HepG2 (cell line): ENCODE results near the gene CR2. TPM values are rescaled to one million over a fixed set of nuclear protein-coding genes. Genes with fewer than 3 reads are reported as not detected.

Experiments used
- ATAD3A ChIP-seq: sonication (generic); formaldehyde crosslinking; IDR thresholded peaks from 2 replicates; pipeline ENCODE4 v1.4.0; 2020; ENCODE audit warnings: missing genetic modification reagents
- CEBPG ChIP-seq: IDR thresholded peaks from 2 replicates; pipeline ENCODE4 v1.6.1; 2016
- EHMT2 ChIP-seq: fragments of 200-600 bp; sonication (generic); IDR thresholded peaks from 2 replicates; pipeline ENCODE4 v1.7.0; 2017; ENCODE audit warnings: antibody characterized with exemption, low read depth, low read length, borderline replicate concordance
- ERF ChIP-seq: IDR thresholded peaks from 2 replicates; pipeline ENCODE4 v1.6.1; 2018; ENCODE audit warnings: missing biosample characterization, missing genetic modification reagents
- GATAD1 ChIP-seq: IDR thresholded peaks from 2 replicates; pipeline ENCODE4 v1.6.1; 2016; ENCODE audit warnings: missing genetic modification reagents, missing compliant biosample characterization
- GATAD2A ChIP-seq: IDR thresholded peaks from 2 replicates; pipeline ENCODE4 v1.6.1; 2016
- NKX3-1 ChIP-seq: sonication (generic); formaldehyde crosslinking; IDR thresholded peaks from 2 replicates; pipeline ENCODE4 v1.5.0; 2020; ENCODE audit warnings: missing genetic modification reagents
- NRL ChIP-seq: sonication (generic); formaldehyde crosslinking; IDR thresholded peaks from 2 replicates; pipeline ENCODE4 v1.5.0; 2020; ENCODE audit warnings: missing genetic modification reagents, mild to moderate bottlenecking, moderate library complexity, borderline replicate concordance
- TEAD3 ChIP-seq: optimal IDR thresholded peaks from 2 replicates; pipeline ENCODE3; 2016; ENCODE audit warnings: borderline replicate concordance
- ZNF318 ChIP-seq: sonication (generic); formaldehyde crosslinking; IDR thresholded peaks from 2 replicates; pipeline ENCODE4 v1.4.0; 2020; ENCODE audit warnings: mild to moderate bottlenecking, missing genetic modification reagents
- polyA plus RNA-seq, 8 experiments: library from polyadenylated mRNA; depleted of rRNA in 3 of 8; stranded (reverse) in 7 of 8; unstranded in 1 of 8; fragments of >200 nt; fragmentation: Illumina TruSeq in 4 of 8; extraction: Trizol in 4 of 8; gene quantifications; 2 replicates each; pipeline versions ENCODE4 v1.2.1 to v1.2.3, GENCODE V29; 2011 to 2016; ENCODE audit warnings: low read depth in 4 of 8, missing spikeins in 1 of 8, mixed read lengths in 1 of 8; ENCODE audit not compliant: insufficient read depth in 1 of 8
- total RNA-seq, 5 experiments: library from RNA; depleted of rRNA; stranded (reverse); fragments of >200 nt; fragmentation: Illumina TruSeq; extraction: Trizol; gene quantifications; 2 replicates each; pipeline ENCODE4 v1.2.3, GENCODE V29; 2016; ENCODE audit warnings: low read depth in 1 of 5
- TF ChIP-seq, protein P1 (sequence below): sonication (generic); formaldehyde crosslinking; IDR thresholded peaks from 2 replicates; pipeline ENCODE4 v1.4.0; 2020; ENCODE audit warnings: missing genetic modification reagents, borderline replicate concordance
- TF ChIP-seq, protein P2 (sequence below): conservative IDR thresholded peaks from 2 replicates; pipeline ENCODE4 v1.6.1; 2018; ENCODE audit warnings: missing genetic modification reagents
- TF ChIP-seq, protein P3 (sequence below): sonication (generic); formaldehyde crosslinking; IDR thresholded peaks from 2 replicates; pipeline ENCODE4 v1.5.0; 2020; ENCODE audit warnings: mild to moderate bottlenecking, missing genetic modification reagents, moderate library complexity

The CR2 gene
- total and polyA plus RNA-seq, 2 of the 13 experiments (the other 11 are each of a cell fraction or from before 2014, with no cell fraction given) = not detected

DNA sequence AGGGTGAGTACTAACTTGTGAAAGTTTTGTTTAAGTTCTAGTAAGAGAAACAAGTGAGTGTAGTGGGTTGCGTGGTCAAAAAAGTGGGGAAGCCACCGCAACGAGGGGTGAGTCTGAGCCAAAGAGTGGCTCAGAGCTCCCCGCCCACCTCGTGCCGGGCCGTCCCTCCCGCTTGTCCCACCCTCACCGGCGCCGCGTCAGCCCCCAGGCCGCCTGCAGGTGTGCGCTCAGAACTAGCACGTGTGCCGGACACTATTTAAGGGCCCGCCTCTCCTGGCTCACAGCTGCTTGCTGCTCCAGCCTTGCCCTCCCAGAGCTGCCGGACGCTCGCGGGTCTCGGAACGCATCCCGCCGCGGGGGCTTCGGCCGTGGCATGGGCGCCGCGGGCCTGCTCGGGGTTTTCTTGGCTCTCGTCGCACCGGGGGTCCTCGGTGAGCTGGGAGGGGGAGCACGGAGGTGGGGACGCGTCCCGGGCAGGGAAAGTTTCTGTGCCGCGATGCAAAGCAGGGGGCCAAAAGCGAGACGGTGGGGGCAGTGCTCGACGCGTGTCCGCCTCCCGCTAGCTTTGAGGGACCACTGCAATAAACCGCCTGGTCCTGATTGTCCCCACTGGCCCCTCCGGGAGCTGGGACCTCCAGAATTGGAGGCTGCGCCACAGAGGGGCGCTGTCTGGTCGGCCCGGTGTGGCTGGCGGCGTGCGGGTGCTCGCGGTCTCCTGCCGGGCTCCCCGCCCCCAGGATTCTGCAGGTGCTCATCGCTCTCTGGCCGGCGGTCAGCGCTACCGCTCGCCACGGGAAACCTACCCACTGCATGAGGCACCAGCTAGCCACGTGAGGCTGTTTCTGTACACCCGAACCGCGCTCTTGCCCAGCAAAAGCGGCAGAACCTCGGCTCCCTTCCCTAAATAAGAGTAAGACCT is at the start of gene CR2 (continued):
- TF ChIP-seq, protein P1, sequence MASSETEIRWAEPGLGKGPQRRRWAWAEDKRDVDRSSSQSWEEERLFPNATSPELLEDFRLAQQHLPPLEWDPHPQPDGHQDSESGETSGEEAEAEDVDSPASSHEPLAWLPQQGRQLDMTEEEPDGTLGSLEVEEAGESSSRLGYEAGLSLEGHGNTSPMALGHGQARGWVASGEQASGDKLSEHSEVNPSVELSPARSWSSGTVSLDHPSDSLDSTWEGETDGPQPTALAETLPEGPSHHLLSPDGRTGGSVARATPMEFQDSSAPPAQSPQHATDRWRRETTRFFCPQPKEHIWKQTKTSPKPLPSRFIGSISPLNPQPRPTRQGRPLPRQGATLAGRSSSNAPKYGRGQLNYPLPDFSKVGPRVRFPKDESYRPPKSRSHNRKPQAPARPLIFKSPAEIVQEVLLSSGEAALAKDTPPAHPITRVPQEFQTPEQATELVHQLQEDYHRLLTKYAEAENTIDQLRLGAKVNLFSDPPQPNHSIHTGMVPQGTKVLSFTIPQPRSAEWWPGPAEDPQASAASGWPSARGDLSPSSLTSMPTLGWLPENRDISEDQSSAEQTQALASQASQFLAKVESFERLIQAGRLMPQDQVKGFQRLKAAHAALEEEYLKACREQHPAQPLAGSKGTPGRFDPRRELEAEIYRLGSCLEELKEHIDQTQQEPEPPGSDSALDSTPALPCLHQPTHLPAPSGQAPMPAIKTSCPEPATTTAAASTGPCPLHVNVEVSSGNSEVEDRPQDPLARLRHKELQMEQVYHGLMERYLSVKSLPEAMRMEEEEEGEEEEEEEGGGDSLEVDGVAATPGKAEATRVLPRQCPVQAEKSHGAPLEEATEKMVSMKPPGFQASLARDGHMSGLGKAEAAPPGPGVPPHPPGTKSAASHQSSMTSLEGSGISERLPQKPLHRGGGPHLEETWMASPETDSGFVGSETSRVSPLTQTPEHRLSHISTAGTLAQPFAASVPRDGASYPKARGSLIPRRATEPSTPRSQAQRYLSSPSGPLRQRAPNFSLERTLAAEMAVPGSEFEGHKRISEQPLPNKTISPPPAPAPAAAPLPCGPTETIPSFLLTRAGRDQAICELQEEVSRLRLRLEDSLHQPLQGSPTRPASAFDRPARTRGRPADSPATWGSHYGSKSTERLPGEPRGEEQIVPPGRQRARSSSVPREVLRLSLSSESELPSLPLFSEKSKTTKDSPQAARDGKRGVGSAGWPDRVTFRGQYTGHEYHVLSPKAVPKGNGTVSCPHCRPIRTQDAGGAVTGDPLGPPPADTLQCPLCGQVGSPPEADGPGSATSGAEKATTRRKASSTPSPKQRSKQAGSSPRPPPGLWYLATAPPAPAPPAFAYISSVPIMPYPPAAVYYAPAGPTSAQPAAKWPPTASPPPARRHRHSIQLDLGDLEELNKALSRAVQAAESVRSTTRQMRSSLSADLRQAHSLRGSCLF (CRISPR knock-in tag) = no peak
- TF ChIP-seq, protein P2, sequence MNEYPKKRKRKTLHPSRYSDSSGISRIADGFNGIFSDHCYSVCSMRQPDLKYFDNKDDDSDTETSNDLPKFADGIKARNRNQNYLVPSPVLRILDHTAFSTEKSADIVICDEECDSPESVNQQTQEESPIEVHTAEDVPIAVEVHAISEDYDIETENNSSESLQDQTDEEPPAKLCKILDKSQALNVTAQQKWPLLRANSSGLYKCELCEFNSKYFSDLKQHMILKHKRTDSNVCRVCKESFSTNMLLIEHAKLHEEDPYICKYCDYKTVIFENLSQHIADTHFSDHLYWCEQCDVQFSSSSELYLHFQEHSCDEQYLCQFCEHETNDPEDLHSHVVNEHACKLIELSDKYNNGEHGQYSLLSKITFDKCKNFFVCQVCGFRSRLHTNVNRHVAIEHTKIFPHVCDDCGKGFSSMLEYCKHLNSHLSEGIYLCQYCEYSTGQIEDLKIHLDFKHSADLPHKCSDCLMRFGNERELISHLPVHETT = no peak
- TF ChIP-seq ERF (CRISPR knock-in tag) (no peak), GATAD2A (CRISPR knock-in tag) (no peak), CEBPG (no peak), ZNF318 (no peak), TEAD3 (CRISPR knock-in tag) (no peak), EHMT2 (no peak), GATAD1 (CRISPR knock-in tag) (no peak), NKX3-1 (CRISPR knock-in tag) (no peak), NRL (CRISPR knock-in tag) (peak; percentile 36; the same call in 1 of the 2 replicates), ATAD3A (CRISPR knock-in tag) (no peak)
- TF ChIP-seq, protein P3, sequence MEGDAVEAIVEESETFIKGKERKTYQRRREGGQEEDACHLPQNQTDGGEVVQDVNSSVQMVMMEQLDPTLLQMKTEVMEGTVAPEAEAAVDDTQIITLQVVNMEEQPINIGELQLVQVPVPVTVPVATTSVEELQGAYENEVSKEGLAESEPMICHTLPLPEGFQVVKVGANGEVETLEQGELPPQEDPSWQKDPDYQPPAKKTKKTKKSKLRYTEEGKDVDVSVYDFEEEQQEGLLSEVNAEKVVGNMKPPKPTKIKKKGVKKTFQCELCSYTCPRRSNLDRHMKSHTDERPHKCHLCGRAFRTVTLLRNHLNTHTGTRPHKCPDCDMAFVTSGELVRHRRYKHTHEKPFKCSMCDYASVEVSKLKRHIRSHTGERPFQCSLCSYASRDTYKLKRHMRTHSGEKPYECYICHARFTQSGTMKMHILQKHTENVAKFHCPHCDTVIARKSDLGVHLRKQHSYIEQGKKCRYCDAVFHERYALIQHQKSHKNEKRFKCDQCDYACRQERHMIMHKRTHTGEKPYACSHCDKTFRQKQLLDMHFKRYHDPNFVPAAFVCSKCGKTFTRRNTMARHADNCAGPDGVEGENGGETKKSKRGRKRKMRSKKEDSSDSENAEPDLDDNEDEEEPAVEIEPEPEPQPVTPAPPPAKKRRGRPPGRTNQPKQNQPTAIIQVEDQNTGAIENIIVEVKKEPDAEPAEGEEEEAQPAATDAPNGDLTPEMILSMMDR (CRISPR knock-in tag) = peak; percentile 51
